Measurements from ENCODE around the gene PLEKHG5. TPM values are rescaled to one million over a fixed set of nuclear protein-coding genes. Genes with fewer than 3 reads are reported as not detected.
A peak's percentile ranks its signal among the peaks of the same experiment; 100 is the strongest.
"Not testable (repeated sequence)": the region's sequence is repeated elsewhere in the genome, so short reads cannot be mapped to it uniquely, and the experiment has no call there.

Gene PLEKHG5
- polyA plus RNA-seq, 3 donors = 12.8 to 24.6 (median 18.4) TPM

- DNase-seq (ENCODE audit: extremely low read depth in 1 of 11, low read depth in 9 of 11, low spot score in 4 of 11) = no peak
These were observed 9.2 kb upstream of the PLEKHG5 start for GRCh38 chr1:6500544-6501278.

- no peak for DNase-seq (ENCODE audit: extremely low read depth in 1 of 11, low read depth in 9 of 11, low spot score in 4 of 11)
These were observed 7.8 kb upstream of the PLEKHG5 start for GRCh38 chr1:6499296-6499695.

GRCh38 chr1:6498576-6499111 is 7.2 kb upstream of the PLEKHG5 start:
- no peak for DNase-seq (ENCODE audit: extremely low read depth in 1 of 11, low read depth in 9 of 11, low spot score in 4 of 11)

GRCh38 chr1:6497867-6498575 is 6.6 kb upstream of the PLEKHG5 start:
- DNase-seq (ENCODE audit: extremely low read depth in 1 of 11, low read depth in 9 of 11, low spot score in 4 of 11) = no peak

GRCh38 chr1:6497215-6497866 is 5.9 kb upstream of the PLEKHG5 start:
- peak in 1 of 11 donors; percentile 44 for DNase-seq (ENCODE audit: extremely low read depth in 1 of 11, low read depth in 9 of 11, low spot score in 4 of 11)

- DNase-seq (ENCODE audit: extremely low read depth in 1 of 11, low read depth in 9 of 11, low spot score in 4 of 11) = no peak
These were observed 5.4 kb upstream of the PLEKHG5 start for GRCh38 chr1:6496890-6497214.

- DNase-seq (ENCODE audit: extremely low read depth in 1 of 11, low read depth in 9 of 11, low spot score in 4 of 11) = no peak
These were observed 4.9 kb upstream of the PLEKHG5 start for GRCh38 chr1:6496365-6496721.

GRCh38 chr1:6495540-6496364 is 4.3 kb upstream of the PLEKHG5 start:
- no peak for DNase-seq (ENCODE audit: extremely low read depth in 1 of 11, low read depth in 9 of 11, low spot score in 4 of 11)

GRCh38 chr1:6495041-6495441 is 3.6 kb upstream of the PLEKHG5 start:
- DNase-seq (ENCODE audit: extremely low read depth in 1 of 11, low read depth in 9 of 11, low spot score in 4 of 11) = no peak

- DNase-seq (ENCODE audit: extremely low read depth in 1 of 11, low read depth in 9 of 11, low spot score in 4 of 11) = no peak
These were observed 3.2 kb upstream of the PLEKHG5 start for GRCh38 chr1:6494627-6495026.

- DNase-seq (ENCODE audit: extremely low read depth in 1 of 11, low read depth in 9 of 11, low spot score in 4 of 11) = not testable (repeated sequence)
These were observed 2.4 kb upstream of the PLEKHG5 start for GRCh38 chr1:6493834-6494223.

- DNase-seq (ENCODE audit: extremely low read depth in 1 of 11, low read depth in 9 of 11, low spot score in 4 of 11) = no peak
These were observed 499 bp upstream of the PLEKHG5 start for GRCh38 chr1:6491966-6492365.

- no peak for DNase-seq (ENCODE audit: extremely low read depth in 1 of 11, low read depth in 9 of 11, low spot score in 4 of 11)
These were observed 402 bp downstream of the PLEKHG5 start for GRCh38 chr1:6491081-6491449.

GRCh38 chr1:6490181-6491080 is 1.0 kb downstream of the PLEKHG5 start:
- peak in 8 of 11 donors; percentile 52 to 77 (median 68) for DNase-seq (ENCODE audit: extremely low read depth in 1 of 11, low read depth in 9 of 11, low spot score in 4 of 11)

GRCh38 chr1:6489799-6490180 is 1.7 kb downstream of the PLEKHG5 start:
- DNase-seq (ENCODE audit: extremely low read depth in 1 of 11, low read depth in 9 of 11, low spot score in 4 of 11) = peak in 7 of 11 donors; percentile 53 to 70 (median 67)

- DNase-seq (ENCODE audit: extremely low read depth in 1 of 11, low read depth in 9 of 11, low spot score in 4 of 11) = no peak
These were observed 2.1 kb downstream of the PLEKHG5 start for GRCh38 chr1:6489383-6489765.

GRCh38 chr1:6488602-6489382 is 2.7 kb downstream of the PLEKHG5 start:
- no peak for DNase-seq (ENCODE audit: extremely low read depth in 1 of 11, low read depth in 9 of 11, low spot score in 4 of 11)

Data from renal cortex interstitium (tissue), 11 donors.